Measurements from ENCODE around the gene LTO1. TPM values are rescaled to one million over a fixed set of nuclear protein-coding genes. Genes with fewer than 3 reads are reported as not detected.

The LTO1 gene
- polyA plus RNA-seq, 4 donors = 15.6 to 42.1 (median 21.4) TPM

Other genes starting within 250 kb of the LTO1 start
- gene LINC01488, start 193.7 kb downstream of the LTO1 start, polyA plus RNA-seq (ENCODE audit: insufficient read length in 4 of 4) = under 1 TPM in 2 of 4 donors, not detected in 2; 0.04 to 0.05 TPM
- 100 to 1,000 TPM in 3 of 4 donors, 10 to 100 TPM in 1; 67.7 to 161 (median 146) TPM for gene CCND1, start 34.2 kb downstream of the LTO1 start, polyA plus RNA-seq (ENCODE audit: insufficient read length in 4 of 4)
- gene FGF19, start 28.7 kb upstream of the LTO1 start, polyA plus RNA-seq (ENCODE audit: insufficient read length in 4 of 4) = 1 to 10 TPM in 1 of 4 donors, under 1 TPM in 3; 0.14 to 2.0 (median 0.79) TPM
- gene FGF4, start 100.0 kb upstream of the LTO1 start, polyA plus RNA-seq (ENCODE audit: insufficient read length in 4 of 4) = not detected
- gene FGF3, start 144.1 kb upstream of the LTO1 start, polyA plus RNA-seq (ENCODE audit: insufficient read length in 4 of 4) = not detected

Data from left renal pelvis (tissue), 4 donors.